ENCODE results near the gene SPACA6.

SPACA6 gene

DNA sequence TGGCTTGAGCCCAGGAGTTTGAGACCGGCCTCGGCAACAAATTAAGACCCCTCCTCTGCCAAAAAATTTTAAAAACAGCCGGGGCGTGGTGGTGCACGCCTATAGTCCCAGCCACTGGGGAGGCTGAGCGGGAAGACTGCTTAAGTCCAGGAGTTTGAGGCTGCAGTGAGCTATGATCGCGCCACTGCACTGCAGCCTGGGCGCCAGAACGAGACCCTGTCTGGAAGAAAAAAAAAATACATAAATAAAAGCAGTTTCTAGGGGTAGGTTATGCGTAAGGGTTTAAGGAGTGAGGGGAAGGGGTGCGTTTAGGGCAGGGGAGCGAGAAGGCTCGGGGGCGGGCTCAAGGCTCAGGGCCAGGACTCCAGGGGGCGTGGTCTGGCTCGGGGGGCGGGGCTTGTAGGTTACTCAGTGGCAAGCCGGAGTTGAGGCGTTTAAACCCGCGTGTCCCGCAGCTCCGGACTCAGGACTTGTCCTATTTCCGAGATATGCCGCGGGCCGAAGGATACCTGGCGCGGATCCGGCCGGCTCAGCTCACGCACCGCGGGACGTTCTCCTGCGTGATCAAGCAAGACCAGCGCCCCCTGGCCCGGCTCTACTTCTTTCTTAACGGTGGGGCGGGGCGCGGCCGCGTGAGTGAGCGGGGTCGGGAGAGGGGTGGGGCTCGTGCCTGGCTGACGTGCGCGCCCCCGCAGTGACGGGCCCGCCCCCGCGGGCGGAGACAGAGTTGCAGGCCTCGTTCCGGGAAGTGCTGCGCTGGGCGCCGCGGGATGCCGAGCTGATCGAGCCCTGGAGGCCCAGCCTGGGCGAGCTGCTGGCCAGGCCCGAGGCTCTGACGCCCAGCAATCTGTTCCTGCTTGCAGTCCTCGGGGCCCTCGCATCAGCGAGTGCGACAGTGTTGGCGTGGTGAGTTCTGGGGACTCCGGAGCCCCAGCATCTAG is 10.7 kb downstream of the SPACA6 start:
- no peak for FAIRE-seq
- DNase-seq (ENCODE audit: low spot score): peak; percentile 70

- FAIRE-seq (no peak), DNase-seq (ENCODE audit: low spot score) (no peak)
Observed at GRCh38 chr19:51704626-51705025, 11.5 kb downstream of the SPACA6 start.

DNA sequence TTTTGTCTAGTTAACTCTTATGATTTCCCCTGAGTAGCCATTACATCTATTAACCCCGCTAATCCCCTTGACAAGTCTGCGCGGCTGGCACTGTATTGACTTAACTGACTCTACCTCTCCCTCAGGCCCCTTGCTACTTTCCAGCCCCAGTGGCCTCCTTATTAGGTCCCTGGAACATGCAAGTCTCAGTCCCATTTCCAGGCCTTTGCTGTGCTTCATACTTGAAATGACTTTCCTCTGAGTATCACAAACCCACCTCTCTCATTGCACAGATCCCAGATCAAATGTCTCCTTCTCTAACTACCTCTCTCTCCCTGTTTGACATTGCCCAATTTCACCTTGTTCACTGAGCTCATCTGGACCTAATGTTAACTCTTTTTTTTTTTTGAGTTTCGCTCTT is 13.2 kb downstream of the SPACA6 start:
- DNase-seq (ENCODE audit: low spot score): no peak
- FAIRE-seq: no peak

DNA sequence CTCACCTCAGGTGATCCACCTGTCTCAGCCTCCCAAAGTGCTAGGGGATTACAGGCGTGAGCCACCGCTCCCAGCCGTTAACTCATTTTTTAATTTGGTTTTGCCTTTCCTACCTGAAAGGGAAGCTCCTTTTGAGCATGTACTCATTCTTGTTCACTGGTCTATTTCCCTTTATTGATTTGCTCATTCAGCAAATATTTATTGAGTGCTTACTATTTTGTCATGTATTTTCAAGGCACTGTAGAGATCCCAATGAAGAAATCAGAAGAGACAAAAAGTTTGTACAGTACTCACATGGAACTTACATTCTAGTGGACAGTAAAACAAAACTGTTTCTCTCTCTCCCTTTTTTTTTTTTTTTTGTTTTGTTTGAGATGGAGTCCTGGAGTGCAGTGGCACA is 13.8 kb downstream of the SPACA6 start:
- DNase-seq (ENCODE audit: low spot score): no peak
- no peak for FAIRE-seq

- no peak for FAIRE-seq
- no peak for DNase-seq (ENCODE audit: low spot score)
Observed at GRCh38 chr19:51708811-51709210, 15.7 kb downstream of the SPACA6 start.

DNA sequence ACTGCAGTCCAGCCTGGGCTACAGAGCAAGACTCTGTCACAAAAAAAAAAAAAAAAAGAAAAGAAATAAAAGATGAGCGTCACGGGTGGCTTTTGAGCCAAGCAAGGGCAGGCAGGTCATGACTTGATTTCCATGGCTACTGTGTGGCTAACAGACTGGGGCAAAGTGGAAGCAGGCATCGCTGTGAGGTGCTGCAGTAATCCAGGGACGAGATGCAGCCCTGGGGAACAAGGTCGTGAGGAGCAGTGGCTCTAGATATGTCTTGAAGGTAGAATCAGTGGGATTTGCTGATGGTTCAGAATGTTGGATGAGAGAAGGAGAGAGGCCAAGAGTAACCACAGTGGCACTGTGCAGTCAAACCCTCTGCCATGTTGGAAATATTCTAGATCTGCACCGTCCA is 16.4 kb downstream of the SPACA6 start:
- FAIRE-seq (no peak), DNase-seq (ENCODE audit: low spot score) (no peak)

GRCh38 chr19:51710163-51710562 is 17.0 kb downstream of the SPACA6 start:
- DNase-seq (ENCODE audit: low spot score) (no peak), FAIRE-seq (no peak)

GRCh38 chr19:51711702-51712101 is 18.6 kb downstream of the SPACA6 start:
- FAIRE-seq (no peak), DNase-seq (ENCODE audit: low spot score) (no peak)

- FAIRE-seq (no peak), DNase-seq (ENCODE audit: low spot score) (peak; percentile 38)
Observed at GRCh38 chr19:51712461-51713081, 19.4 kb downstream of the SPACA6 start.

GRCh38 chr19:51713319-51714285 is 20.5 kb downstream of the SPACA6 start:
- no peak for FAIRE-seq

DNA sequence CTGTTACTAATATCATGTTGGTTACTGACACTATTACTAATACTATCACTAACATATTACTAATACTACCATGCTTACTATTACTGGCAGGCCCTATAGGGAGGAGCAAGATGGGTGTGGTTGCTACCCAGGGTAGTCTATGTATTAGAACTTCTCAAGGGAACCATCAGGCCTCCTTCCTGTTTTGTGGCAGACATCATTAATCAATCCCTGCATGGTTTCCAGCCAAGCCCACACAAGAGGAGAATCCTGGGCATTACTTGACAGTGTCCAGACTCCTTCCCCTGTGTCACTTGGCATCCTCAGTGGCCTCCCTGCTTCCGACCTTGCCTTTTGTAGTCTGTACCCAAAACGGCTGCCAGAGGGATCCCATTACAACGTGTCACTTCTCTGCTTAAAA is 21.7 kb downstream of the SPACA6 start:
- no peak for DNase-seq (ENCODE audit: low spot score)
- FAIRE-seq: no peak

More at GRCh38 chr19:51713319-51714285, 20.5 kb downstream of the SPACA6 start:
- no peak for DNase-seq (ENCODE audit: low spot score)

GRCh38 chr19:51715850-51716249 is 22.7 kb downstream of the SPACA6 start:
- DNase-seq (ENCODE audit: low spot score) (no peak), FAIRE-seq (no peak)

GRCh38 chr19:51716925-51717324 is 23.8 kb downstream of the SPACA6 start:
- FAIRE-seq (no peak), DNase-seq (ENCODE audit: low spot score) (no peak)

DNA sequence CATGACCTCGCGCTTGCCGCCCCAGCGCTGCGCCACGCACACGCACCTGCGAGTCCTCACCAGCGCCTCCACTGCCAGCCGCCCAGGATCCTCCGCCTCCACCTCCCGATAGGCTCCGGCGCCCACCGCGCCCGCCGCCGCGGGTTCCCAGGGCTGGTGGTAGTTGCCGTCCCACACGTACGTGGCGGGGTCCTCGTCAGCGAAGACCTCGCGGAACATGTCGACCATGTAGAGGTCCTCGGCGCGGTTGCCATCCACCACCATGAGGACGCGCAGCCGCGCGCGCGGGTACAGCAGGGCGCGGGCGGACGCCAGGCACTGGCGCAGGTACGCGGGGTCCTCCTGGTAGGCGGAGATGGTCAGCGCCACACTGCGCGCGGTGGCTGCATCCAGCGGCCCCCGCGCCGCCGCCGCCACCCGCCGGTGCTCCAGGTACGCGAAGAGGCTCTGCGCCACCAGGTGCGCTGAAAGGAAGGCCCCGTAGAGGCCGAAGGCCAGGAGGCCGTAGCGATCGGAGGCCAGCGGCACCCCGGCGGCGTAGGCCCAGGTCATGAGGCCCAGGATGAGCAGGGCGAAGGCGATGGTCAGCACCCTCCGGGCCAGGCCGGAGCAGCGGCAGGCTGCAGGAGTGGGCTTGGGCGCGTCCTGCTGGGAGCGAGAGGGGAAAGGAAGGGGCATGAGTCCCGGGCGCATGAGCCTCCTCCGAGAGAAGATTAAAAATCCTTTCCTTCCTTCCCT is 26.3 kb downstream of the SPACA6 start:
- FAIRE-seq (no peak), DNase-seq (ENCODE audit: low spot score) (no peak)

DNA sequence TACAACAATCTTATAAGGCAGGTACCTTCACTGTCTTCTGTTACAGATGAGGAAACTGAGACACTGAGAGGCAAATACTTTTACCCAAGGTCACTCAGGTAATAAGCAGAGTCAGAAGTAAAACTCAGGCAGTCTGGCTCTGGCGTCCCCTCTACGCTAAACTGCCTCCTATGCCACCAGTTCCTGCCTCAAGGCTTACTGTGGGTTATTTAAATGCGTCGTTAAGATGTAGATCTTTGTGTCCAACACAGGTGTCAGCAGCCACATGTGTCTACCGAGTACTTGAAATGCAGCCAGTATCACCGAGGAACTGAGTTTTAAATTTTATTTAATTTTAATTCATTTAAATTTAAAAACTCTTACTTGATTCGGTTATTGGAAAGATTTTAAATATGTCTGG is 28.8 kb downstream of the SPACA6 start:
- no peak for DNase-seq (ENCODE audit: low spot score)
- no peak for FAIRE-seq

GRCh38 chr19:51722492-51722891 is 29.4 kb downstream of the SPACA6 start:
- FAIRE-seq (no peak), DNase-seq (ENCODE audit: low spot score) (no peak)

GRCh38 chr19:51724543-51724942 is 31.4 kb downstream of the SPACA6 start:
- DNase-seq (ENCODE audit: low spot score) (no peak), FAIRE-seq (no peak)

- peak; percentile 28 for DNase-seq (ENCODE audit: low spot score)
- FAIRE-seq: no peak
Observed at GRCh38 chr19:51726049-51726448, 32.9 kb downstream of the SPACA6 start.

DNA sequence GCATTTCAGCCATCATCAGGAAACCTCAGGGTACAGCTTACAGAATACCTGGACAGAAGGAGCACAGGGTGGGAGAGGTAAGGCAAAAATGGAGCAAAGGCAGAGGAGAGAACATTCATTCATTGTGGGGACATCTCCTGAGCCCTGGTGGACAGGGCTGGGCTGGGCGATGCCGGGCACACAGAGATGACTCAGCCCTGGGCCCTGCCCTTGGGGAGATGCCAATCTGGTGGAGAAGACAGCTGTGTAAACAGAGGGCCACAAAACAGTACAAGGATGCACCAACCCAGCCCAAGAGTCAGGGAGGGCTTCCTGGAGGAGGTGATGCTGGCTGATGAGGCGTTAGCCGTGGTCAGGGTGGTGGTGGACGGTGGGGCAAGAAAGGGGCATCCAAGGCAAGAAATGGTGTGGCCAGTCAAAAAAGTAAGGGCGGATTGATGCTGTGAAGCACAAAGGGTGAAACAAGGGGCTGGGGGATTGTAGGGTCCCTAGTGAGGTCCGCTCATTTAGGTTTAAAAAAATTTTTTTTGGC is 34.3 kb downstream of the SPACA6 start:
- FAIRE-seq (no peak), DNase-seq (ENCODE audit: low spot score) (no peak)

DNA sequence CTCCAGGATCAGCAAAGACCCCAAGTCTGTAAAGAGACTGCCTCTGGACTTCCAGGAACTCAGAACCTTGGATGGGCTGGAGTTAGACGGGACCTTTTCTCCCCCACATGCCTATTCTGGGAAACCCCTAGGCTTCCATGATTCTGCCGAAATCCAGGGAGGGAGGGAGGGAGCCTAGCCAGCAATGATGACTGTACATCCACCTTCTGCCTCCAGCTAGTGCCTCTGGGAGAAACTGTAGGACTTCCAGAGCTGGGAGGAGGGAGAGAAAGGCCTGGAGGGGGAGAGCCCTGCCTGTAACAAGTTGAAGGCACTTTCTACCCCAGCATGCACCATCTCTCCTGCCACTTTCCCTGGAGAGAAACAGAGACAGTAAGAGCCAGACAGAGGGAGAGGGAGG is 36.7 kb downstream of the SPACA6 start:
- FAIRE-seq (no peak), DNase-seq (ENCODE audit: low spot score) (no peak)
